Kidney (tissue), 14 donors: Measurements from ENCODE around the gene HDLBP. TPM values are rescaled to one million over a fixed set of nuclear protein-coding genes. Genes with fewer than 3 reads are reported as not detected.
"Not testable (repeated sequence)": the region's sequence is repeated elsewhere in the genome, so short reads cannot be mapped to it uniquely, and the experiment has no call there.

Experiments
- DNase-seq, 5 donors: peaks; one replicate each; pipeline ENCODE4 v3.0.0-alpha.2; 2013 to 2020
- FAIRE-seq: peaks from 2 replicates; lab custom pipeline; 2012; peaks lifted over from hg19 to GRCh38; lab: Jason Lieb, UNC
- H3K27ac ChIP-seq, 2 donors: one replicate each; pipeline ENCODE4 v1.7.0; 2013; ENCODE audit warnings: low read depth in 2 of 2, low read length in 2 of 2, inconsistent platforms in 1 of 2
- H3K27me3 ChIP-seq: one replicate; pipeline ENCODE4 v1.7.1; 2013; ENCODE audit warnings: low read length, inconsistent platforms; ENCODE audit not compliant: control insufficient read depth, insufficient read depth
- H3K36me3 ChIP-seq, 3 donors: one replicate each; pipeline versions ENCODE4 v1.7.0 to v1.7.1; 2013; ENCODE audit warnings: low read length in 3 of 3, control low read depth in 1 of 3, inconsistent platforms in 1 of 3; ENCODE audit not compliant: insufficient read depth in 3 of 3, control insufficient read depth in 2 of 3
- H3K4me1 ChIP-seq, 3 donors: one replicate each; pipeline versions ENCODE4 v1.7.0 to v1.7.1; 2013; ENCODE audit warnings: low read length in 3 of 3, inconsistent platforms in 1 of 3, low read depth in 1 of 3; ENCODE audit not compliant: control insufficient read depth in 2 of 3, insufficient read depth in 2 of 3
- H3K4me3 ChIP-seq, 3 donors: one replicate each; pipeline versions ENCODE4 v1.7.0 to v1.8.1; 2013; ENCODE audit warnings: low read length in 3 of 3, control low read depth in 1 of 3, inconsistent platforms in 1 of 3
- H3K9ac ChIP-seq, 3 donors: one replicate each; pipeline versions ENCODE4 v1.7.0 to v1.7.1; 2013; ENCODE audit warnings: low read length in 3 of 3, control low read depth in 1 of 3, inconsistent platforms in 1 of 3
- H3K9me3 ChIP-seq, 3 donors: one replicate each; pipeline versions ENCODE4 v1.7.0 to v1.7.1; 2013; ENCODE audit warnings: low read length in 3 of 3, control low read depth in 1 of 3, inconsistent platforms in 1 of 3; ENCODE audit not compliant: control insufficient read depth in 2 of 3, insufficient read depth in 1 of 3
- intact Hi-C: fragments of 100-400 bp; cut with DNase I; formaldehyde crosslinking; loops from one replicate; pipeline ENCODE4 v1.11.1; 2022
- polyA plus RNA-seq: library from polyadenylated mRNA; stranded (reverse); fragments of 350-450 nt; fragmentation: Illumina TruSeq; extraction: RNeasy Lipid Tissue Mini Kit (QIAGEN cat#74804); gene quantifications from one replicate; pipeline ENCODE4 v1.2.3, GENCODE V29; 2014; ENCODE audit warnings: low read depth, low replicate concordance; ENCODE audit not compliant: insufficient read depth
- total RNA-seq: library from RNA; stranded (reverse); fragmentation: NEBNext Ultra II Directional; extraction: Animal tissue kit (Norgen Biotek cat#: 25700); gene quantifications from one replicate; pipeline ENCODE4 v1.2.1, GENCODE V29; 2021
- TF ChIP-seq, protein P1 (sequence below): IDR thresholded peaks from 3 replicates; pipeline ENCODE4 v1.5.1; 2012; ENCODE audit warnings: mild to moderate bottlenecking, moderate library complexity, borderline replicate concordance; ENCODE audit not compliant: insufficient read depth; ENCODE audit errors: extremely low read depth
- donor health status: control.
- donor health status: control.
- donor health status: control.
- donor health status: control.
- donor health status: control.
- donor health status: DM: yes; HTN: yes; CAD: no.
- donor health status: Normal renal cell carcinoma (clear cell type).

The HDLBP gene
- total and polyA plus RNA-seq, 2 donors from 2014 or later: 256 to 356 TPM

DNA sequence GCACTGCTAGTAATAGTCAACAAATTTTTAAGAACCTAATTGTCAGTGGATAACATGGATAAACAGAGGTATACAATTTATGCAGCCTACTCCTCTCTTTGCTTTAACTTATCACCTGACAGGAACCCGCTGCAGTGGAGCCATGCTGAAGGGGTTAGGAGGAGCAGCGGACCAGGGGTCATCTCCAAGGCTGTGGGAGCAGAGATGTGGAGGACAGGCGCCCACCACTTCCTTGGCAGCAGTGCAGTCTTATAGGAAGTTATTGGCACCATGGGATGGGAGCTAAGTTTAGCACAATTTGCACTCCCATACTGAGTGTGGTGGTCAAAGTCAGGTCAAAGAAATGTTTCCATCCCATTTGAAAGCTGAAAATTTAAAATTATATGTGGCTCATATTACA lies 35.6 kb downstream of the HDLBP start:
- Histone ChIP-seq H3K36me3 (no peaks in the 10 kb centered on the region), H3K27ac (no peak overlapping the region), H3K27me3 (no peaks in the 10 kb centered on the region), H3K4me3 (no peak overlapping the region), H3K4me1 (no peaks in the 10 kb centered on the region), H3K9me3 (no peaks in the 10 kb centered on the region), H3K9ac (no peak overlapping the region)
- FAIRE-seq (no peak), DNase-seq (no peak)
- TF ChIP-seq, protein P1, sequence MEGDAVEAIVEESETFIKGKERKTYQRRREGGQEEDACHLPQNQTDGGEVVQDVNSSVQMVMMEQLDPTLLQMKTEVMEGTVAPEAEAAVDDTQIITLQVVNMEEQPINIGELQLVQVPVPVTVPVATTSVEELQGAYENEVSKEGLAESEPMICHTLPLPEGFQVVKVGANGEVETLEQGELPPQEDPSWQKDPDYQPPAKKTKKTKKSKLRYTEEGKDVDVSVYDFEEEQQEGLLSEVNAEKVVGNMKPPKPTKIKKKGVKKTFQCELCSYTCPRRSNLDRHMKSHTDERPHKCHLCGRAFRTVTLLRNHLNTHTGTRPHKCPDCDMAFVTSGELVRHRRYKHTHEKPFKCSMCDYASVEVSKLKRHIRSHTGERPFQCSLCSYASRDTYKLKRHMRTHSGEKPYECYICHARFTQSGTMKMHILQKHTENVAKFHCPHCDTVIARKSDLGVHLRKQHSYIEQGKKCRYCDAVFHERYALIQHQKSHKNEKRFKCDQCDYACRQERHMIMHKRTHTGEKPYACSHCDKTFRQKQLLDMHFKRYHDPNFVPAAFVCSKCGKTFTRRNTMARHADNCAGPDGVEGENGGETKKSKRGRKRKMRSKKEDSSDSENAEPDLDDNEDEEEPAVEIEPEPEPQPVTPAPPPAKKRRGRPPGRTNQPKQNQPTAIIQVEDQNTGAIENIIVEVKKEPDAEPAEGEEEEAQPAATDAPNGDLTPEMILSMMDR: no peak
- intact Hi-C loops: no loop called here

DNA sequence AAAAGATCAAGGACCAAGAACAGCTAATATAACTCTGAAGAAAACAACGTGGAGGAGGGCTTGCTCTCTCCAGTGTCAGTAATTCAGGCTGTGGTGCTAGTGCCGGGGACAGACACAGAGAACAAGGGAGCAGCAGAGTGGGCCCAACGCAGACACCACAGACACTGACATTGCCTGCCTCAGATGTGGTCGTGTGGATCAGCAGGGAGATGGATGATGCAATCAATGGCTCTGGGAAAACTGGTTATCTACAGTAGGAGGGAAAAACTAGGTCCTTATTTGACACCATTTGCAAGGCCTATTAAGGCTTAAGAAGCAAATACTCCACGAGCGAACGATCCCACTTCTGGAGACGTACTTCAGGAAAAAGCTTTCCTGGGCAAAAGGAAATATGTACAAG lies 36.1 kb downstream of the HDLBP start:
- Histone ChIP-seq H3K9me3 (no peaks in the 10 kb centered on the region), H3K36me3 (no peaks in the 10 kb centered on the region), H3K9ac (no peak overlapping the region), H3K27ac (no peak overlapping the region), H3K4me3 (no peak overlapping the region), H3K27me3 (no peaks in the 10 kb centered on the region), H3K4me1 (no peaks in the 10 kb centered on the region)
- TF ChIP-seq, protein P1: no peak
- no peak for FAIRE-seq
- DNase-seq: no peak
- intact Hi-C loops: no loop called here

DNA sequence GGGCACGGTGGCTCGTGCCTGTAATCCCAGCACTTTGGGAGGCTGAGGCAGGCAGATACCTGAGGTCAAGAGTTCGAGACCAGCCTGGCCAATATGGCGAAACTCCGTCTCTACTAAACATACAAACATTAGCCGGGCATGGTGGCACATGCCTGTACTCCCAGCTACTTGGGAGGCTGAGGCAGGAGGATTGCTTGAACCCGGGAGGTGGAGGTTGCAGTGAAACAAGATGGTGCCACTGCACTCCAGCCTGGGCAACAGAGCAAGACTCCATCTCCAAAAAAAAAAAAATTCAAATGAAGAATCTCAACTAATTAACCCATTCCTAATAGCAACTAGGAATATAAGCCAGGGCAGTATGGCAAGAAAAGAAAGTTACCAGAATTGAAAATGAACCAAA lies 37.2 kb downstream of the HDLBP start:
- intact Hi-C loops, H3K9me3 ChIP-seq, DNase-seq, H3K27me3 ChIP-seq, H3K9ac ChIP-seq, H3K4me3 ChIP-seq, H3K36me3 ChIP-seq, FAIRE-seq, H3K27ac ChIP-seq, H3K4me1 ChIP-seq: not testable (repeated sequence)

DNA sequence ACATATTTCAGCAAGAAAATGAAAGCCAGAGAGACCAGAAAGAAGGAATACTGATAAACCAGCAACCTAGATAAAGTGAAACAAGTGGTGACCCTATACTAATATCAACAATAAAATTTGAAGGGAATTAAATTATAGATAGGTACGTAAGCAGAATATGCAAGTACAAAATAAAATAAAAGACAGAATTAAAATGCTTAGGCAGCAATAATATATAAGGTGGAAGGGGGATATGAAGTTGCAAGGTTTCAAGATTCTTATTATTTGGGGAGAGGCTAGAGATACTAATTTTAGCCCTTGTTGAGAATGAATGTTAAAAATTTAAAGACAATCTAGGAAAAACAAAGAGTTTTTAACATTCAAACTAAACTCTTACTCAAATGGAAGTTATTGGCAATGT lies 39.6 kb downstream of the HDLBP start:
- no peak for DNase-seq
- no peak for FAIRE-seq
- no peaks in the 10 kb centered on the region for H3K36me3 ChIP-seq
- peaks cover 0 to 10% (median 5%) of the 10 kb centered on the region in 3 donors for H3K4me1 ChIP-seq
- intact Hi-C loops: no loop called here
- no peaks in the 10 kb centered on the region for H3K27me3 ChIP-seq
- H3K9me3 ChIP-seq: no peaks in the 10 kb centered on the region
- no peak overlapping the region for H3K4me3 ChIP-seq
- H3K9ac ChIP-seq: no peak overlapping the region
- H3K27ac ChIP-seq: no peak overlapping the region
- TF ChIP-seq, protein P1: no peak
